BE2C (cell line): Measurements from ENCODE around the gene PCDHGA10.
"Not testable (repeated sequence)": the region's sequence is repeated elsewhere in the genome, so short reads cannot be mapped to it uniquely, and the experiment has no call there.

Experiments
- DNase-seq: peaks from one replicate; pipeline ENCODE4 v3.0.0-alpha.2; 2020
- H3K27me3 ChIP-seq: fragments of 250-450 bp; sonication (Bioruptor Pico); 2 replicates; pipeline ENCODE4 v1.5.1; 2020; ENCODE audit warnings: mild to moderate bottlenecking
- H3K36me3 ChIP-seq: fragments of 250-450 bp; sonication (Bioruptor Pico); 2 replicates; pipeline ENCODE4 v1.5.1; 2020; ENCODE audit warnings: mild to moderate bottlenecking
- H3K4me1 ChIP-seq: fragments of 250-450 bp; sonication (Bioruptor Pico); 2 replicates; pipeline ENCODE4 v1.5.1; 2020
- H3K4me3 ChIP-seq: 2 replicates; pipeline ENCODE4 v1.5.1; 2011; ENCODE audit warnings: low read depth, low read length
- H3K9me3 ChIP-seq: fragments of 250-450 bp; sonication (Bioruptor Pico); 2 replicates; pipeline ENCODE4 v1.5.1; 2020
- CTCF ChIP-seq: IDR thresholded peaks from 2 replicates; pipeline ENCODE4 v1.5.1; 2012; ENCODE audit warnings: mild to moderate bottlenecking, low read depth, low read length

The PCDHGA10 gene

GRCh38 chr5:141417494-141418172, 4.8 kb downstream of the PCDHGA10 start, which contains the start of gene PCDHGB7:
TSS of gene PCDHGB7 (plus strand) at chr5:141417677. CDS start at chr5:141417860, 183 bp downstream.
- peak; percentile 78 for TF ChIP-seq CTCF
- not testable (repeated sequence) for H3K9me3 ChIP-seq, H3K4me1 ChIP-seq, H3K36me3 ChIP-seq, H3K4me3 ChIP-seq, H3K27me3 ChIP-seq
- DNase-seq, result peak; percentile 83

- no peaks in the 10 kb centered on the region for H3K27me3 ChIP-seq
- H3K36me3 ChIP-seq, result peaks cover 8% of the 10 kb centered on the region; the same call in 1 of the 2 replicates
- DNase-seq, result no peak
- no peaks in the 10 kb centered on the region for H3K4me1 ChIP-seq
- TF ChIP-seq CTCF, result no peak
- no peak overlapping the region for H3K4me3 ChIP-seq
- H3K9me3 ChIP-seq, result no peaks in the 10 kb centered on the region; the same call in 1 of the 2 replicates
These were observed 6.5 kb downstream of the PCDHGA10 start for GRCh38 chr5:141419074-141419880.

- H3K4me1 ChIP-seq, result no peaks in the 10 kb centered on the region
- peaks cover 8% of the 10 kb centered on the region; the same call in 1 of the 2 replicates for H3K36me3 ChIP-seq
- DNase-seq, result peak; percentile 51
- peak; percentile 47 for TF ChIP-seq CTCF
- H3K9me3 ChIP-seq, result no peaks in the 10 kb centered on the region; the same call in 1 of the 2 replicates
- no peak within 1 kb of the TSS for H3K4me3 ChIP-seq
- H3K27me3 ChIP-seq, result no peaks in the 10 kb centered on the region
These were observed 8.2 kb downstream of the PCDHGA10 start, which contains the start of gene PCDHGA11 for GRCh38 chr5:141420855-141421488. TSS of gene PCDHGA11 (plus strand) at chr5:141421051. CDS start at chr5:141421228, 177 bp downstream.

GRCh38 chr5:141421489-141421855, 8.7 kb downstream of the PCDHGA10 start:
- H3K4me3 ChIP-seq, result no peak overlapping the region
- peaks cover 8% of the 10 kb centered on the region; the same call in 1 of the 2 replicates for H3K36me3 ChIP-seq
- no peaks in the 10 kb centered on the region for H3K27me3 ChIP-seq
- TF ChIP-seq CTCF, result no peak
- H3K4me1 ChIP-seq, result no peaks in the 10 kb centered on the region
- no peaks in the 10 kb centered on the region; the same call in 1 of the 2 replicates for H3K9me3 ChIP-seq
- DNase-seq, result no peak

- peaks cover 5% of the 10 kb centered on the region; the same call in 1 of the 2 replicates for H3K9me3 ChIP-seq
- DNase-seq, result no peak
- H3K4me3 ChIP-seq, result no peak overlapping the region
- H3K27me3 ChIP-seq, result no peaks in the 10 kb centered on the region
- H3K4me1 ChIP-seq, result no peaks in the 10 kb centered on the region
- TF ChIP-seq CTCF, result no peak
- peaks cover 13% of the 10 kb centered on the region; the same call in 1 of the 2 replicates for H3K36me3 ChIP-seq
These were observed 10.0 kb downstream of the PCDHGA10 start for GRCh38 chr5:141422742-141423291.
